Measurements from ENCODE around the gene VILL. TPM values are rescaled to one million over a fixed set of nuclear protein-coding genes. Genes with fewer than 3 reads are reported as not detected.

Gene VILL
- total and polyA plus RNA-seq, 4 donors = 7.2 to 12.3 (median 11.0) TPM

GRCh38 chr3:37991823-37992222, 1.2 kb downstream of the VILL start:
- Histone ChIP-seq H3K36me3 (ENCODE audit: control insufficient read depth, insufficient read depth, low read length) (no peaks in the 10 kb centered on the region), H3K27ac (ENCODE audit: low read depth, low read length) (no peak overlapping the region), H3K4me1 (ENCODE audit: control insufficient read depth, insufficient read depth, low read length) (peaks cover 13% of the 10 kb centered on the region), H3K27me3 (ENCODE audit: control insufficient read depth, insufficient read depth, low read length) (no peaks in the 10 kb centered on the region), H3K4me3 (ENCODE audit: low read depth, low read length) (no peak overlapping the region), H3K9me3 (ENCODE audit: control insufficient read depth, insufficient read depth, low read length) (no peaks in the 10 kb centered on the region)
- WGBS (ENCODE audit: insufficient coverage) = 85% methylated on average over 7 of the region's 7 CpGs
- no peak for DNase-seq (ENCODE audit: low read depth in 4 of 6, low spot score in 6 of 6)

GRCh38 chr3:37992271-37993066, 1.9 kb downstream of the VILL start:
- WGBS (ENCODE audit: insufficient coverage) = 92% methylated on average over 6 of the region's 9 CpGs
- H3K36me3 ChIP-seq (ENCODE audit: control insufficient read depth, insufficient read depth, low read length) = peaks cover 6% of the 10 kb centered on the region
- H3K4me1 ChIP-seq (ENCODE audit: control insufficient read depth, insufficient read depth, low read length) = peaks cover 13% of the 10 kb centered on the region
- H3K9me3 ChIP-seq (ENCODE audit: control insufficient read depth, insufficient read depth, low read length) = no peaks in the 10 kb centered on the region
- H3K4me3 ChIP-seq (ENCODE audit: low read depth, low read length) = no peak overlapping the region
- no peak overlapping the region for H3K27ac ChIP-seq (ENCODE audit: low read depth, low read length)
- H3K27me3 ChIP-seq (ENCODE audit: control insufficient read depth, insufficient read depth, low read length) = no peaks in the 10 kb centered on the region
- DNase-seq (ENCODE audit: low read depth in 4 of 6, low spot score in 6 of 6) = no peak

GRCh38 chr3:37993067-37993455, 2.5 kb downstream of the VILL start:
- 89% methylated on average over 8 of the region's 8 CpGs for WGBS (ENCODE audit: insufficient coverage)
- DNase-seq (ENCODE audit: low read depth in 4 of 6, low spot score in 6 of 6) = no peak

GRCh38 chr3:37993460-37993819, 2.9 kb downstream of the VILL start:
- no peak for DNase-seq (ENCODE audit: low read depth in 4 of 6, low spot score in 6 of 6)
- Histone ChIP-seq H3K36me3 (ENCODE audit: control insufficient read depth, insufficient read depth, low read length) (peaks cover 13% of the 10 kb centered on the region), H3K27me3 (ENCODE audit: control insufficient read depth, insufficient read depth, low read length) (no peaks in the 10 kb centered on the region), H3K4me1 (ENCODE audit: control insufficient read depth, insufficient read depth, low read length) (peaks cover 22% of the 10 kb centered on the region), H3K27ac (ENCODE audit: low read depth, low read length) (peak overlapping the region; percentile 83), H3K9me3 (ENCODE audit: control insufficient read depth, insufficient read depth, low read length) (no peaks in the 10 kb centered on the region), H3K4me3 (ENCODE audit: low read depth, low read length) (peak overlapping the region; percentile 79)
- WGBS (ENCODE audit: insufficient coverage) = 78% methylated on average over 4 of the region's 6 CpGs

More at GRCh38 chr3:37993067-37993455, 2.5 kb downstream of the VILL start:
- H3K4me1 ChIP-seq (ENCODE audit: control insufficient read depth, insufficient read depth, low read length) = peaks cover 18% of the 10 kb centered on the region
- H3K9me3 ChIP-seq (ENCODE audit: control insufficient read depth, insufficient read depth, low read length) = no peaks in the 10 kb centered on the region
- H3K27me3 ChIP-seq (ENCODE audit: control insufficient read depth, insufficient read depth, low read length) = no peaks in the 10 kb centered on the region
- peaks cover 12% of the 10 kb centered on the region for H3K36me3 ChIP-seq (ENCODE audit: control insufficient read depth, insufficient read depth, low read length)
- H3K4me3 ChIP-seq (ENCODE audit: low read depth, low read length) = no peak overlapping the region
- H3K27ac ChIP-seq (ENCODE audit: low read depth, low read length) = no peak overlapping the region

GRCh38 chr3:37993820-37994638, 3.4 kb downstream of the VILL start:
- Histone ChIP-seq H3K4me3 (ENCODE audit: low read depth, low read length) (peak overlapping the region; percentile 79), H3K9me3 (ENCODE audit: control insufficient read depth, insufficient read depth, low read length) (no peaks in the 10 kb centered on the region), H3K36me3 (ENCODE audit: control insufficient read depth, insufficient read depth, low read length) (peaks cover 13% of the 10 kb centered on the region), H3K27me3 (ENCODE audit: control insufficient read depth, insufficient read depth, low read length) (no peaks in the 10 kb centered on the region), H3K4me1 (ENCODE audit: control insufficient read depth, insufficient read depth, low read length) (peaks cover 26% of the 10 kb centered on the region), H3K27ac (ENCODE audit: low read depth, low read length) (peak overlapping the region; percentile 83)
- 3% methylated on average over 42 of the region's 49 CpGs for WGBS (ENCODE audit: insufficient coverage)
- DNase-seq (ENCODE audit: low read depth in 4 of 6, low spot score in 6 of 6) = peak in 4 of 6 donors; percentile 31 to 83 (median 58)

- Histone ChIP-seq H3K9me3 (ENCODE audit: control insufficient read depth, insufficient read depth, low read length) (no peaks in the 10 kb centered on the region), H3K4me3 (ENCODE audit: low read depth, low read length) (peak overlapping the region; percentile 79), H3K36me3 (ENCODE audit: control insufficient read depth, insufficient read depth, low read length) (peaks cover 14% of the 10 kb centered on the region), H3K27me3 (ENCODE audit: control insufficient read depth, insufficient read depth, low read length) (no peaks in the 10 kb centered on the region), H3K4me1 (ENCODE audit: control insufficient read depth, insufficient read depth, low read length) (peaks cover 30% of the 10 kb centered on the region), H3K27ac (ENCODE audit: low read depth, low read length) (peak overlapping the region; percentile 83)
- WGBS (ENCODE audit: insufficient coverage) = no CpG with 5 or more reads among the region's 2 CpGs
- DNase-seq (ENCODE audit: low read depth in 4 of 6, low spot score in 6 of 6) = no peak
Observed at GRCh38 chr3:37994639-37994972, 4.0 kb downstream of the VILL start.

GRCh38 chr3:37995652-37996641, 5.4 kb downstream of the VILL start:
- 82% methylated on average over 7 of the region's 10 CpGs for WGBS (ENCODE audit: insufficient coverage)
- Histone ChIP-seq H3K27ac (ENCODE audit: low read depth, low read length) (no peak overlapping the region), H3K4me1 (ENCODE audit: control insufficient read depth, insufficient read depth, low read length) (peaks cover 40% of the 10 kb centered on the region), H3K4me3 (ENCODE audit: low read depth, low read length) (no peak overlapping the region), H3K36me3 (ENCODE audit: control insufficient read depth, insufficient read depth, low read length) (peaks cover 25% of the 10 kb centered on the region), H3K27me3 (ENCODE audit: control insufficient read depth, insufficient read depth, low read length) (no peaks in the 10 kb centered on the region), H3K9me3 (ENCODE audit: control insufficient read depth, insufficient read depth, low read length) (no peaks in the 10 kb centered on the region)
- peak in 3 of 6 donors; percentile 23 to 66 (median 53) for DNase-seq (ENCODE audit: low read depth in 4 of 6, low spot score in 6 of 6)

- peak in 4 of 6 donors; percentile 39 to 86 (median 66) for DNase-seq (ENCODE audit: low read depth in 4 of 6, low spot score in 6 of 6)
- Histone ChIP-seq H3K4me1 (ENCODE audit: control insufficient read depth, insufficient read depth, low read length) (peaks cover 48% of the 10 kb centered on the region), H3K9me3 (ENCODE audit: control insufficient read depth, insufficient read depth, low read length) (no peaks in the 10 kb centered on the region), H3K27me3 (ENCODE audit: control insufficient read depth, insufficient read depth, low read length) (no peaks in the 10 kb centered on the region), H3K36me3 (ENCODE audit: control insufficient read depth, insufficient read depth, low read length) (peaks cover 34% of the 10 kb centered on the region), H3K4me3 (ENCODE audit: low read depth, low read length) (no peak overlapping the region), H3K27ac (ENCODE audit: low read depth, low read length) (no peak overlapping the region)
- 57% methylated on average over 7 of the region's 7 CpGs for WGBS (ENCODE audit: insufficient coverage)
Observed at GRCh38 chr3:37996785-37997301, 6.3 kb downstream of the VILL start.

- H3K4me1 ChIP-seq (ENCODE audit: control insufficient read depth, insufficient read depth, low read length) = peaks cover 52% of the 10 kb centered on the region
- no peak overlapping the region for H3K27ac ChIP-seq (ENCODE audit: low read depth, low read length)
- no peak overlapping the region for H3K4me3 ChIP-seq (ENCODE audit: low read depth, low read length)
- H3K36me3 ChIP-seq (ENCODE audit: control insufficient read depth, insufficient read depth, low read length) = peaks cover 39% of the 10 kb centered on the region
- no peaks in the 10 kb centered on the region for H3K9me3 ChIP-seq (ENCODE audit: control insufficient read depth, insufficient read depth, low read length)
- H3K27me3 ChIP-seq (ENCODE audit: control insufficient read depth, insufficient read depth, low read length) = no peaks in the 10 kb centered on the region
- no peak for DNase-seq (ENCODE audit: low read depth in 4 of 6, low spot score in 6 of 6)
- 93% methylated on average over 9 of the region's 10 CpGs for WGBS (ENCODE audit: insufficient coverage)
Observed at GRCh38 chr3:37997342-37997741, 6.8 kb downstream of the VILL start.
